BJ (cell line): Measurements from ENCODE around the gene ZNF787. TPM values are rescaled to one million over a fixed set of nuclear protein-coding genes. Genes with fewer than 3 reads are reported as not detected.

Source experiments
- CTCF ChIA-PET: fragments of 350-600 bp; formaldehyde crosslinking; extraction: SDS; loops from one replicate; lab custom pipeline; 2021; ENCODE audit warnings: antibody characterized with exemption, inconsistent platforms; lab: Yijun Ruan, JAX
- POLR2A ChIA-PET: fragments of 300-600 bp; sonication (Branson Sonifier 250); formaldehyde crosslinking; extraction: SDS; loops from one replicate; lab custom pipeline; 2021; ENCODE audit warnings: antibody characterized with exemption; lab: Charles Lee
- DNase-seq: peaks from one replicate; pipeline ENCODE4 v3.0.0-alpha.2; 2011; ENCODE audit warnings: low read depth
- H3K27me3 ChIP-seq: 2 replicates; pipeline ENCODE4 v1.6.0; 2011; ENCODE audit warnings: low read length; ENCODE audit not compliant: control insufficient read depth, insufficient read depth
- H3K36me3 ChIP-seq: 2 replicates; pipeline ENCODE4 v1.5.1; 2011; ENCODE audit warnings: low read length; ENCODE audit not compliant: control insufficient read depth, insufficient read depth
- H3K4me3 ChIP-seq: 2 replicates; pipeline ENCODE4 v1.5.1; 2011; ENCODE audit warnings: low read depth, mild to moderate bottlenecking, control low read depth, low read length
- CTCF ChIP-seq: IDR thresholded peaks from 2 replicates; pipeline ENCODE4 v1.5.1; 2011; ENCODE audit warnings: low read depth, mild to moderate bottlenecking, control low read depth, inconsistent platforms, low read length, moderate library complexity; ENCODE audit not compliant: insufficient read depth
- polyA plus RNA-seq: library from polyadenylated mRNA; depleted of rRNA; stranded (reverse); fragments of >200 nt; gene quantifications from 2 replicates; pipeline ENCODE4 v1.2.3, GENCODE V29; 2011

ZNF787 gene
- polyA plus RNA-seq, 1 experiment = 9.8 TPM

GRCh38 chr19:56140583-56141416 lies 19.7 kb upstream of the ZNF787 start, which contains the start of gene ZNF444:
Gene ZNF444, plus strand, starts transcription at chr19:56141287. Its CDS starts 5,625 bp downstream, at chr19:56146912.
- Histone ChIP-seq H3K27me3 (no peaks in the 10 kb centered on the region), H3K36me3 (peaks cover 3% of the 10 kb centered on the region), H3K4me3 (peak within 1 kb of the TSS; percentile 83)
- POLR2A ChIA-PET = interaction anchor here (0.6 to 1.0 kb wide), 4 partner anchors 8 to 1688 kb away, joined by 3 to 6 read pairs (median 3); partner anchors contain the start of gene ZNF787
- CTCF ChIA-PET = interaction anchor here (0.7 to 2.0 kb wide), 2 partner anchors 60 to 587 kb away, joined by 3 to 9 read pairs; no protein-coding TSS in a partner anchor
- DNase-seq = peak; percentile 99
- TF ChIP-seq CTCF = no peak

GRCh38 chr19:56139847-56140582 lies 18.9 kb upstream of the ZNF787 start:
- no peak for DNase-seq
- Histone ChIP-seq H3K36me3 (peaks cover 3% of the 10 kb centered on the region; the same call in 1 of the 2 replicates), H3K4me3 (peak overlapping the region; percentile 83), H3K27me3 (no peaks in the 10 kb centered on the region)
- CTCF ChIA-PET = interaction anchor here (2.0 kb wide), 1 partner anchor 59 kb away, joined by 9 read pairs; no protein-coding TSS in a partner anchor
- POLR2A ChIA-PET = interaction anchor here (1.0 kb wide), 1 partner anchor 19 kb away, joined by 6 read pairs; the partner anchor contains the start of gene ZNF787
- TF ChIP-seq CTCF = no peak

- Histone ChIP-seq H3K36me3 (peaks cover 3% of the 10 kb centered on the region; the same call in 1 of the 2 replicates), H3K27me3 (no peaks in the 10 kb centered on the region), H3K4me3 (no peak overlapping the region)
- no peak for DNase-seq
- TF ChIP-seq CTCF = no peak
- CTCF ChIA-PET = interaction anchor here (0.6 kb wide), 1 partner anchor 67 kb away, joined by 3 read pairs; no protein-coding TSS in a partner anchor
- POLR2A ChIA-PET = no interaction called here
Measured at GRCh38 chr19:56138069-56138468, 17.0 kb upstream of the ZNF787 start.

- POLR2A ChIA-PET = no interaction called here
- TF ChIP-seq CTCF = no peak
- CTCF ChIA-PET = no interaction called here
- Histone ChIP-seq H3K36me3 (no peaks in the 10 kb centered on the region), H3K27me3 (no peaks in the 10 kb centered on the region), H3K4me3 (no peak overlapping the region)
- DNase-seq = no peak
Measured at GRCh38 chr19:56137405-56137804, 16.3 kb upstream of the ZNF787 start.

GRCh38 chr19:56136362-56136761 lies 15.3 kb upstream of the ZNF787 start:
- no peaks in the 10 kb centered on the region for H3K36me3 ChIP-seq
- no peaks in the 10 kb centered on the region for H3K27me3 ChIP-seq
- ChIA-PET POLR2A (no interaction called here), CTCF (no interaction called here)
- no peak for TF ChIP-seq CTCF
- no peak for DNase-seq
- H3K4me3 ChIP-seq = no peak overlapping the region
